Measurements from ENCODE around the gene ZNF761.
A peak's percentile ranks its signal among the peaks of the same experiment; 100 is the strongest.
"Not testable (repeated sequence)": the region's sequence is repeated elsewhere in the genome, so short reads cannot be mapped to it uniquely, and the experiment has no call there.

The ZNF761 gene

GRCh38 chr19:53460131-53460721 lies 28.4 kb downstream of the ZNF761 start:
- not testable (repeated sequence) for DNase-seq

- no peak for DNase-seq
These were observed 30.1 kb downstream of the ZNF761 start for GRCh38 chr19:53461866-53462265.

GRCh38 chr19:53462861-53463260 lies 31.1 kb downstream of the ZNF761 start:
- no peak for DNase-seq

- DNase-seq: no peak
These were observed 31.5 kb downstream of the ZNF761 start for GRCh38 chr19:53463263-53463662.

- peak; percentile 12 for DNase-seq
These were observed 35.1 kb downstream of the ZNF761 start for GRCh38 chr19:53466726-53467484.

- peak; percentile 97 for DNase-seq
These were observed 35.9 kb downstream of the ZNF761 start, which contains the start of gene ZNF813 for GRCh38 chr19:53467485-53468262. Gene ZNF813 (plus strand): TSS chr19:53467733. CDS start chr19:53483823, 16,090 bp downstream.

GRCh38 chr19:53468628-53469027 lies 36.8 kb downstream of the ZNF761 start:
- DNase-seq: not testable (repeated sequence)

GRCh38 chr19:53471916-53472315 lies 40.1 kb downstream of the ZNF761 start:
- DNase-seq: no peak

GRCh38 chr19:53474832-53475231 lies 43.0 kb downstream of the ZNF761 start:
- DNase-seq: not testable (repeated sequence)

GRCh38 chr19:53475470-53475869 lies 43.7 kb downstream of the ZNF761 start:
- DNase-seq: not testable (repeated sequence)

GRCh38 chr19:53483751-53484150 lies 52.0 kb downstream of the ZNF761 start:
- not testable (repeated sequence) for DNase-seq

GRCh38 chr19:53485046-53486004 lies 53.5 kb downstream of the ZNF761 start:
- no peak for DNase-seq

- DNase-seq: no peak
These were observed 60.4 kb downstream of the ZNF761 start for GRCh38 chr19:53492153-53492552.

GRCh38 chr19:53497311-53498023 lies 65.7 kb downstream of the ZNF761 start:
- DNase-seq: not testable (repeated sequence)

- not testable (repeated sequence) for DNase-seq
These were observed 66.2 kb downstream of the ZNF761 start for GRCh38 chr19:53498024-53498395.

- DNase-seq: not testable (repeated sequence)
These were observed 71.4 kb downstream of the ZNF761 start for GRCh38 chr19:53503151-53503550.

- not testable (repeated sequence) for DNase-seq
These were observed 72.0 kb downstream of the ZNF761 start for GRCh38 chr19:53503671-53504364.

- not testable (repeated sequence) for DNase-seq
These were observed 72.5 kb downstream of the ZNF761 start for GRCh38 chr19:53504365-53504703.

GRCh38 chr19:53504885-53505284 lies 73.1 kb downstream of the ZNF761 start:
- no peak for DNase-seq

GRCh38 chr19:53506728-53507127 lies 74.9 kb downstream of the ZNF761 start:
- no peak for DNase-seq
